Renal pelvis (tissue), 4 donors: Measurements from ENCODE around the gene SP7. TPM values are rescaled to one million over a fixed set of nuclear protein-coding genes. Genes with fewer than 3 reads are reported as not detected.

Experiments used
- DNase-seq: peaks from one replicate; pipeline ENCODE4 v3.0.0-alpha.2; 2013
- polyA plus RNA-seq, 3 donors: library from polyadenylated mRNA; unstranded; fragments of 120-200 nt; gene quantifications; one replicate each; pipeline ENCODE4 v1.2.1, GENCODE V29; 2013; ENCODE audit not compliant: insufficient read length in 3 of 3

The SP7 gene
- polyA plus RNA-seq, 3 donors = 0.10 to 0.43 TPM; not detected in 1

DNA sequence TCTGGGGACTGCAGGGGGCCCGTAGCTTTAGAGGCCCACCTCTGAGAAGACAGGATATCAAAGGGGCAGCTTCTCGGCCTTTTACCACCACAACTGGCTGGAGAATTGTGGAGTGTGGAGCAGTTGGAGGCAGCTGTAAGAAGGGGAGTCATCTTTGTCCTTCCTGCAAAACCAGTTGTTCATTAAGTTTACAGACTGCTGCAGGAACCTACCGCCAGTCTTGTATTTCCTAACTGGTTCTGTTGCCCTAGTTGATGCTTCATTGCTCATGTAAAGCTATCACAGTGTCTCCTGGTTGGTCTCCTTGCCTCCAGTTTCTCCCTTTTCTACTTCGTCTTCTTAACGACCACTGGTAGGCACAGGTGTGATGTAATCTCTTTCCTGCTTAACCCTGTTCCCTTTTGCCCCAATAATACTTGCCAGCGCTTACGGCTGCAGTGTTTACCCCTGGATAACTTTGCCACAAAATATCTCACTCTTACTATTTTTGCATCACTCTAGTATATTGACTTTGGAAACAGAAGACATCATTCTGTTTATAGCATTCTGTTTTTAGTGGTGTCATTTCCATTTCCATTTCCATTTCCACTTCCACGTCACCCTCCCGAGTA is 56.2 kb downstream of the SP7 start:
- DNase-seq = no peak

DNA sequence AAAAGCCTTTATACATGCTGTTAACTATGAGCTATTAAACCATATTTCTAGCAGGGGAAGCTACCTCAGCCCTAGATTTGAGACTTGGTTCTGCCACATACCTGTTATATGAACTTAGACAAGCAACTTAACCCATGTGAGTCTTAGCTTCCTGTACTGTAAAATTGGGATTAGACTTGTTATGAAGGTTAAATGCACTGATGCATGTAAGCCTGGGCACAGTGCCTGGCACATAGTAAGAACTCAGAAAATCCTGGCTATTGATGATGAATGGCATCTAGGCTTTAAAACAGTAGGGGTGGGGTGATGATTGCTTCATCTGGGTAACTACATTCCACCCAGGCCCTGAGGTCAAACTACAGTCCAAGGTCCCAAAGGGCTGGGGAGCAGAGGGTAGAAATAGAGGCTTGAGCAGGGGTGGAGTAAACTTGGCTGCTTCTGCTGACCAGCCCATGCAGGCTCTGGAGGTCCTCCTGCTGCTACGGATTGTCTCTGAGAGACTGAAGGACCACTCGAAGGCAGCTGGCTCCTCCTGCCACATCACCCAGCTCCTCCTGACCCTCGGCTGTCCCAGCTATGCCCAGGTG is 56.8 kb downstream of the SP7 start:
- DNase-seq = no peak

DNA sequence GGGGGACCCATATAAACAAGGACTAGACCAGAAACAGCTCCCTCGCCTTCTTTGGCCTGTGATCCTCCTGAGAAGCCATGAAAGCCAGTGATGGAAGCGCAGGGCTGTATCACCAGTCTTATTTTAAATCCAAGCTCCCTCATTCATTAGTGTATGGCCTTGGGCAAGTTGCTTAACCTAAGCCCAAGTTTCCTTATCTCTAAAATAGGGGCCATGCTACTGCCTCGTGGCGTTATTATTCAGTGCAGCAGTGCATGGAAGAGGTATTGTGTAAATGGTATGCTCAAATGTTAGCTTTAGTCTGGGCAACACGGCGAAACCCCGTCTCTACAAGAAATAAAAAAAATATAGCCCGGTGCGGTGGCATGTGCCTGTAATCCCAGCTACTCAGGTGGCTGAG is 58.2 kb downstream of the SP7 start:
- DNase-seq = no peak

Other genes with a start within 250 kb of the SP7 start
- gene IGFBP6, start 238.7 kb downstream of the SP7 start, polyA plus RNA-seq = 10 to 100 TPM; 10.4 to 17.6 (median 13.6) TPM
- gene SOAT2, start 232.9 kb downstream of the SP7 start, polyA plus RNA-seq = 1 to 10 TPM; 2.4 to 3.0 (median 2.7) TPM
- 10 to 100 TPM; 67.8 to 81.5 (median 76.2) TPM for gene ZNF740, start 155.6 kb downstream of the SP7 start, polyA plus RNA-seq
- gene CSAD, start 155.4 kb downstream of the SP7 start, polyA plus RNA-seq = 100 to 1,000 TPM in 2 of 3 donors, 10 to 100 TPM in 1; 36.9 to 113 (median 106) TPM
- 1 to 10 TPM; 1.7 to 1.9 (median 1.7) TPM for gene ITGB7, start 129.1 kb downstream of the SP7 start, polyA plus RNA-seq
- gene RARG, start 104.1 kb downstream of the SP7 start, polyA plus RNA-seq = 10 to 100 TPM; 32.0 to 38.1 (median 35.7) TPM
- gene ESPL1, start 68.1 kb downstream of the SP7 start, polyA plus RNA-seq = 10 to 100 TPM; 11.6 to 16.0 (median 14.3) TPM
- gene PFDN5, start 40.8 kb downstream of the SP7 start, polyA plus RNA-seq = 100 to 1,000 TPM; 564 to 760 (median 671) TPM
- gene MYG1, start 36.7 kb downstream of the SP7 start, polyA plus RNA-seq = 10 to 100 TPM; 59.5 to 62.9 (median 62.2) TPM
- gene AAAS, start 14.7 kb downstream of the SP7 start, polyA plus RNA-seq = 10 to 100 TPM; 85.1 to 93.6 (median 86.9) TPM
- 10 to 100 TPM; 69.3 to 90.7 (median 86.1) TPM for gene SP1, start 43.8 kb upstream of the SP7 start, polyA plus RNA-seq
- under 1 TPM; 0.24 to 0.48 (median 0.27) TPM for gene AMHR2, start 87.5 kb upstream of the SP7 start, polyA plus RNA-seq
- 100 to 1,000 TPM; 172 to 193 (median 185) TPM for gene PRR13, start 105.4 kb upstream of the SP7 start, polyA plus RNA-seq
- 1,000 to 10,000 TPM; 1,070 to 1,171 (median 1,081) TPM for gene PCBP2, start 115.7 kb upstream of the SP7 start, polyA plus RNA-seq
- gene MAP3K12, start 163.1 kb upstream of the SP7 start, polyA plus RNA-seq = 10 to 100 TPM; 22.9 to 40.1 (median 36.9) TPM
- gene TARBP2, start 164.9 kb upstream of the SP7 start, polyA plus RNA-seq = 10 to 100 TPM; 54.5 to 62.3 (median 58.0) TPM
- gene NPFF, start 171.1 kb upstream of the SP7 start, polyA plus RNA-seq = 1 to 10 TPM in 1 of 3 donors, under 1 TPM in 2; 0.70 to 1.1 (median 0.93) TPM